ENCODE results near the gene ADCY4.

DNA sequence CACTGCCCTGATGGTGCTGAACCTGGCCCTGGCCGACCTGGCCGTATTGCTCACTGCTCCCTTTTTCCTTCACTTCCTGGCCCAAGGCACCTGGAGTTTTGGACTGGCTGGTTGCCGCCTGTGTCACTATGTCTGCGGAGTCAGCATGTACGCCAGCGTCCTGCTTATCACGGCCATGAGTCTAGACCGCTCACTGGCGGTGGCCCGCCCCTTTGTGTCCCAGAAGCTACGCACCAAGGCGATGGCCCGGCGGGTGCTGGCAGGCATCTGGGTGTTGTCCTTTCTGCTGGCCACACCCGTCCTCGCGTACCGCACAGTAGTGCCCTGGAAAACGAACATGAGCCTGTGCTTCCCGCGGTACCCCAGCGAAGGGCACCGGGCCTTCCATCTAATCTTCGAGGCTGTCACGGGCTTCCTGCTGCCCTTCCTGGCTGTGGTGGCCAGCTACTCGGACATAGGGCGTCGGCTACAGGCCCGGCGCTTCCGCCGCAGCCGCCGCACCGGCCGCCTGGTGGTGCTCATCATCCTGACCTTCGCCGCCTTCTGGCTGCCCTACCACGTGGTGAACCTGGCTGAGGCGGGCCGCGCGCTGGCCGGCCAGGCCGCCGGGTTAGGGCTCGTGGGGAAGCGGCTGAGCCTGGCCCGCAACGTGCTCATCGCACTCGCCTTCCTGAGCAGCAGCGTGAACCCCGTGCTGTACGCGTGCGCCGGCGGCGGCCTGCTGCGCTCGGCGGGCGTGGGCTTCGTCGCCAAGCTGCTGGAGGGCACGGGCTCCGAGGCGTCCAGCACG, 18.9 kb downstream of the ADCY4 start:
- TF ChIP-seq, protein P1, sequence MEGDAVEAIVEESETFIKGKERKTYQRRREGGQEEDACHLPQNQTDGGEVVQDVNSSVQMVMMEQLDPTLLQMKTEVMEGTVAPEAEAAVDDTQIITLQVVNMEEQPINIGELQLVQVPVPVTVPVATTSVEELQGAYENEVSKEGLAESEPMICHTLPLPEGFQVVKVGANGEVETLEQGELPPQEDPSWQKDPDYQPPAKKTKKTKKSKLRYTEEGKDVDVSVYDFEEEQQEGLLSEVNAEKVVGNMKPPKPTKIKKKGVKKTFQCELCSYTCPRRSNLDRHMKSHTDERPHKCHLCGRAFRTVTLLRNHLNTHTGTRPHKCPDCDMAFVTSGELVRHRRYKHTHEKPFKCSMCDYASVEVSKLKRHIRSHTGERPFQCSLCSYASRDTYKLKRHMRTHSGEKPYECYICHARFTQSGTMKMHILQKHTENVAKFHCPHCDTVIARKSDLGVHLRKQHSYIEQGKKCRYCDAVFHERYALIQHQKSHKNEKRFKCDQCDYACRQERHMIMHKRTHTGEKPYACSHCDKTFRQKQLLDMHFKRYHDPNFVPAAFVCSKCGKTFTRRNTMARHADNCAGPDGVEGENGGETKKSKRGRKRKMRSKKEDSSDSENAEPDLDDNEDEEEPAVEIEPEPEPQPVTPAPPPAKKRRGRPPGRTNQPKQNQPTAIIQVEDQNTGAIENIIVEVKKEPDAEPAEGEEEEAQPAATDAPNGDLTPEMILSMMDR (IDR thresholded peaks at IDR 0.05), result peak; percentile 13 to 47 (median 32)
- no peak for TF ChIP-seq POLR2A (IDR thresholded peaks at IDR 0.05)

Data from right lobe of liver (tissue), 4 donors.